Panc1 (cell line): ENCODE measurements around the gene PLCH1.

Experiments used
- POLR2AphosphoS5 ChIP-seq: IDR thresholded peaks from 2 replicates; pipeline ENCODE4 v1.6.1; 2012; ENCODE audit warnings: mild to moderate bottlenecking, low read depth, low read length, moderate library complexity
- TF ChIP-seq, protein P1 (sequence below): fragments of 450-650 bp; IDR thresholded peaks from 2 replicates; pipeline ENCODE4 v1.5.1; 2017; ENCODE audit warnings: mild to moderate bottlenecking

GRCh38 chr3:155407971-155408370 is 336.9 kb downstream of the PLCH1 start:
- TF ChIP-seq, protein P1, sequence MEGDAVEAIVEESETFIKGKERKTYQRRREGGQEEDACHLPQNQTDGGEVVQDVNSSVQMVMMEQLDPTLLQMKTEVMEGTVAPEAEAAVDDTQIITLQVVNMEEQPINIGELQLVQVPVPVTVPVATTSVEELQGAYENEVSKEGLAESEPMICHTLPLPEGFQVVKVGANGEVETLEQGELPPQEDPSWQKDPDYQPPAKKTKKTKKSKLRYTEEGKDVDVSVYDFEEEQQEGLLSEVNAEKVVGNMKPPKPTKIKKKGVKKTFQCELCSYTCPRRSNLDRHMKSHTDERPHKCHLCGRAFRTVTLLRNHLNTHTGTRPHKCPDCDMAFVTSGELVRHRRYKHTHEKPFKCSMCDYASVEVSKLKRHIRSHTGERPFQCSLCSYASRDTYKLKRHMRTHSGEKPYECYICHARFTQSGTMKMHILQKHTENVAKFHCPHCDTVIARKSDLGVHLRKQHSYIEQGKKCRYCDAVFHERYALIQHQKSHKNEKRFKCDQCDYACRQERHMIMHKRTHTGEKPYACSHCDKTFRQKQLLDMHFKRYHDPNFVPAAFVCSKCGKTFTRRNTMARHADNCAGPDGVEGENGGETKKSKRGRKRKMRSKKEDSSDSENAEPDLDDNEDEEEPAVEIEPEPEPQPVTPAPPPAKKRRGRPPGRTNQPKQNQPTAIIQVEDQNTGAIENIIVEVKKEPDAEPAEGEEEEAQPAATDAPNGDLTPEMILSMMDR = no peak
- TF ChIP-seq POLR2AphosphoS5 = no peak
